Measurements from ENCODE around the gene LAMA2. TPM values are rescaled to one million over a fixed set of nuclear protein-coding genes. Genes with fewer than 3 reads are reported as not detected.

The LAMA2 gene
- total and polyA plus RNA-seq, 10 donors, result 0.83 to 66.6 (median 18.8) TPM

DNA sequence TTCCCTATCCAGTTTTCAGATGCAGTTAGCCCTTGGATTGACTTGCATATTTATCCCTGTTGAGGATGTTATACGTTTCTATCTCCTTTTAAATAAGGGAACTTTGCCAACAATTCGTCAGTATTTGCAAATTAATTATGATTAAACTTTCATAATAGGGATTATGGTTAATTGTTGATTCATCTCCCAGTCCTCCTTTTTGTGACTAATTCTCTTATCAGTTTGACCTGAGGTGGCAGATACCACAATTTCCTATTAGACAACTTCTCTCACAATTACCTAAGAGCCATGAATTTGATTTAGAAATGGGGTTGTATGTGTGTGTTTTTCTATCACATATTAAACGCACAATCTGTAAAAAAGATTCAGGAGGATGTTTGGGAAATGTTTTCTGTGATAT is 172.9 kb downstream of the LAMA2 start:
- DNase-seq, result no peak
- H3K9me3 ChIP-seq, result no peaks in the 10 kb centered on the region
- H3K4me1 ChIP-seq, result no peaks in the 10 kb centered on the region
- H3K36me3 ChIP-seq, result no peaks in the 10 kb centered on the region
- TF ChIP-seq POLR2A (IDR thresholded peaks at IDR 0.05) (no peak), POLR2AphosphoS5 (IDR thresholded peaks at IDR 0.05) (no peak)
- TF ChIP-seq, protein P1, sequence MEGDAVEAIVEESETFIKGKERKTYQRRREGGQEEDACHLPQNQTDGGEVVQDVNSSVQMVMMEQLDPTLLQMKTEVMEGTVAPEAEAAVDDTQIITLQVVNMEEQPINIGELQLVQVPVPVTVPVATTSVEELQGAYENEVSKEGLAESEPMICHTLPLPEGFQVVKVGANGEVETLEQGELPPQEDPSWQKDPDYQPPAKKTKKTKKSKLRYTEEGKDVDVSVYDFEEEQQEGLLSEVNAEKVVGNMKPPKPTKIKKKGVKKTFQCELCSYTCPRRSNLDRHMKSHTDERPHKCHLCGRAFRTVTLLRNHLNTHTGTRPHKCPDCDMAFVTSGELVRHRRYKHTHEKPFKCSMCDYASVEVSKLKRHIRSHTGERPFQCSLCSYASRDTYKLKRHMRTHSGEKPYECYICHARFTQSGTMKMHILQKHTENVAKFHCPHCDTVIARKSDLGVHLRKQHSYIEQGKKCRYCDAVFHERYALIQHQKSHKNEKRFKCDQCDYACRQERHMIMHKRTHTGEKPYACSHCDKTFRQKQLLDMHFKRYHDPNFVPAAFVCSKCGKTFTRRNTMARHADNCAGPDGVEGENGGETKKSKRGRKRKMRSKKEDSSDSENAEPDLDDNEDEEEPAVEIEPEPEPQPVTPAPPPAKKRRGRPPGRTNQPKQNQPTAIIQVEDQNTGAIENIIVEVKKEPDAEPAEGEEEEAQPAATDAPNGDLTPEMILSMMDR (IDR thresholded peaks at IDR 0.05 in 8 of 11, conservative IDR thresholded peaks at IDR 0.05 in 3 of 11), result no peak
- intact Hi-C loops (cut with DNase I; ENCODE audit: low total_unique reads), result no loop called here
- H3K4me3 ChIP-seq, result no peak overlapping the region
- WGBS, 5 donors, result 49 to 70% (median 61%) methylated on average over 3 of the region's 3 CpGs
- H3K27me3 ChIP-seq (replicated peaks in 1 of 7), result no peaks in the 10 kb centered on the region
- no peak overlapping the region for H3K27ac ChIP-seq

DNA sequence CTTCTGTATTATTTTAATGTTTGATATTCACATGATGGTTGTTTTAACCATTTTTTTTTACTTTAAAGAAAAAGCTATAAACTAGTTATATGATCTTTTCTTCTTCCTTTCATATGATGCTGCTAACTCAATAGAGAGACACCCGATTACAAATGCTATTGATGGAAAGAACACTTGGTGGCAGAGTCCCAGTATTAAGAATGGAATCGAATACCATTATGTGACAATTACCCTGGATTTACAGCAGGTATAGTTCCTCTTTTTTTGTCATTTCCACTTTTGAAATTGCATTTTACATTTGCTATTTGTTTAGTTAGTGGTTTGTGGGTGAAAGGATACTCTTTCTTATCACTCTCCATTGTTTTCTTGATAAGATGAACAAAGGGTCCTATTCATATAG is 176.7 kb downstream of the LAMA2 start:
- Histone ChIP-seq H3K27ac (no peak overlapping the region), H3K36me3 (no peaks in the 10 kb centered on the region), H3K4me1 (no peaks in the 10 kb centered on the region), H3K9me3 (no peaks in the 10 kb centered on the region), H3K4me3 (no peak overlapping the region), H3K27me3 (replicated peaks in 1 of 7) (no peaks in the 10 kb centered on the region)
- no peak for DNase-seq
- intact Hi-C loops (cut with DNase I; ENCODE audit: low total_unique reads), result no loop called here
- 67 to 72% (median 69%) methylated on average over 2 of the region's 2 CpGs for WGBS, 5 donors
- TF ChIP-seq POLR2A (IDR thresholded peaks at IDR 0.05) (no peak), POLR2AphosphoS5 (IDR thresholded peaks at IDR 0.05) (no peak)
- TF ChIP-seq, protein P1 (IDR thresholded peaks at IDR 0.05 in 8 of 11, conservative IDR thresholded peaks at IDR 0.05 in 3 of 11), result no peak

GRCh38 chr6:129069006-129069405 is 186.1 kb downstream of the LAMA2 start:
- no peak overlapping the region for H3K27ac ChIP-seq
- H3K27me3 ChIP-seq (replicated peaks in 1 of 7), result no peaks in the 10 kb centered on the region
- peaks cover 0 to 7% (median 0%) of the 10 kb centered on the region in 8 donors for H3K9me3 ChIP-seq
- H3K4me3 ChIP-seq, result no peak overlapping the region
- H3K4me1 ChIP-seq, result no peaks in the 10 kb centered on the region
- TF ChIP-seq POLR2A (IDR thresholded peaks at IDR 0.05), result no peak
- TF ChIP-seq, protein P1 (IDR thresholded peaks at IDR 0.05 in 8 of 11, conservative IDR thresholded peaks at IDR 0.05 in 3 of 11), result no peak
- TF ChIP-seq POLR2AphosphoS5 (IDR thresholded peaks at IDR 0.05), result no peak
- intact Hi-C loops (cut with DNase I; ENCODE audit: low total_unique reads), result no loop called here
- no peaks in the 10 kb centered on the region for H3K36me3 ChIP-seq
- DNase-seq, result no peak

GRCh38 chr6:129073051-129073450 is 190.1 kb downstream of the LAMA2 start:
- WGBS, 5 donors, result 88 to 98% (median 93%) methylated on average over 2 of the region's 2 CpGs
- no peaks in the 10 kb centered on the region for H3K36me3 ChIP-seq
- H3K9me3 ChIP-seq, result no peaks in the 10 kb centered on the region
- no peak for DNase-seq
- TF ChIP-seq POLR2A (IDR thresholded peaks at IDR 0.05) (no peak), POLR2AphosphoS5 (IDR thresholded peaks at IDR 0.05) (no peak)
- TF ChIP-seq, protein P1 (IDR thresholded peaks at IDR 0.05 in 8 of 11, conservative IDR thresholded peaks at IDR 0.05 in 3 of 11), result no peak
- no peaks in the 10 kb centered on the region for H3K27me3 ChIP-seq (replicated peaks in 1 of 7)
- H3K4me3 ChIP-seq, result no peak overlapping the region
- H3K27ac ChIP-seq, result no peak overlapping the region
- intact Hi-C loops (cut with DNase I; ENCODE audit: low total_unique reads), result no loop called here
- H3K4me1 ChIP-seq, result no peaks in the 10 kb centered on the region

All from spleen (tissue), 11 donors.